H9 (cell line): Measurements from ENCODE around the gene RAVER1. TPM values are rescaled to one million over a fixed set of nuclear protein-coding genes. Genes with fewer than 3 reads are reported as not detected.

Source experiments
- DNase-seq: peaks from one replicate; pipeline ENCODE4 v3.0.0-alpha.2; 2017
- H2AFZ ChIP-seq: one replicate; pipeline ENCODE4 v1.6.1; 2013; ENCODE audit warnings: mild to moderate bottlenecking, low read length, control low read depth, moderate library complexity
- H2AK5ac ChIP-seq: 2 replicates; pipeline ENCODE4 v1.6.1; 2013; ENCODE audit warnings: low read length, control low read depth, mixed read lengths; ENCODE audit not compliant: insufficient read length
- H2BK120ac ChIP-seq: one replicate; pipeline ENCODE4 v1.6.1; 2013; ENCODE audit warnings: low read depth, mild to moderate bottlenecking, low read length, control low read depth, inconsistent platforms; ENCODE audit not compliant: poor library complexity, severe bottlenecking
- H2BK12ac ChIP-seq: 2 replicates; pipeline ENCODE4 v1.6.1; 2013; ENCODE audit warnings: low read length, control low read depth, mixed read lengths, low read depth; ENCODE audit not compliant: insufficient read length
- H2BK15ac ChIP-seq: 2 replicates; pipeline ENCODE4 v1.6.1; 2013; ENCODE audit warnings: low read depth, low read length, control low read depth
- H2BK20ac ChIP-seq: one replicate; pipeline ENCODE4 v1.6.1; 2013; ENCODE audit warnings: low read depth, mild to moderate bottlenecking, low read length, control low read depth, inconsistent platforms; ENCODE audit not compliant: poor library complexity, severe bottlenecking
- H2BK5ac ChIP-seq: 2 replicates; pipeline ENCODE4 v1.6.1; 2013; ENCODE audit warnings: low read length, control low read depth, mixed read lengths; ENCODE audit not compliant: insufficient read length
- H3K14ac ChIP-seq: 2 replicates; pipeline ENCODE4 v1.6.1; 2013; ENCODE audit warnings: low read length, control low read depth; ENCODE audit not compliant: insufficient read depth
- H3K18ac ChIP-seq: 2 replicates; pipeline ENCODE4 v1.6.1; 2013; ENCODE audit warnings: low read depth, mild to moderate bottlenecking, mixed read lengths, low read length, control low read depth; ENCODE audit not compliant: insufficient read length
- H3K23ac ChIP-seq: 2 replicates; pipeline ENCODE4 v1.6.1; 2013; ENCODE audit warnings: low read length, control low read depth, mixed read lengths, low read depth; ENCODE audit not compliant: insufficient read length
- H3K23me2 ChIP-seq: 2 replicates; pipeline ENCODE4 v1.6.1; 2013; ENCODE audit warnings: low read depth, mild to moderate bottlenecking, mixed read lengths, low read length, control low read depth; ENCODE audit not compliant: insufficient read length, poor library complexity, severe bottlenecking
- H3K27ac ChIP-seq: 2 replicates; pipeline ENCODE4 v1.5.1; 2013; ENCODE audit warnings: low read length, control low read depth, mixed read lengths, low read depth; ENCODE audit not compliant: insufficient read length
- H3K27me3 ChIP-seq: 2 replicates; pipeline ENCODE4 v1.6.1; 2013; ENCODE audit warnings: low read length, control low read depth, inconsistent platforms; ENCODE audit not compliant: insufficient read depth
- H3K4ac ChIP-seq: 2 replicates; pipeline ENCODE4 v1.6.1; 2013; ENCODE audit warnings: low read depth, mild to moderate bottlenecking, control low read depth, inconsistent platforms, low read length, moderate library complexity
- H3K4me1 ChIP-seq: 2 replicates; pipeline ENCODE4 v1.6.1; 2013; ENCODE audit warnings: low read length, control low read depth, inconsistent platforms; ENCODE audit not compliant: insufficient read depth
- H3K4me2 ChIP-seq: 2 replicates; pipeline ENCODE4 v1.6.1; 2013; ENCODE audit warnings: low read length, control low read depth, mixed read lengths; ENCODE audit not compliant: insufficient read length, insufficient read depth
- H3K56ac ChIP-seq: 2 replicates; pipeline ENCODE4 v1.6.1; 2013; ENCODE audit warnings: low read depth, mild to moderate bottlenecking, mixed read lengths, low read length, control low read depth; ENCODE audit not compliant: insufficient read length
- H3K79me1 ChIP-seq: 2 replicates; pipeline ENCODE4 v1.6.1; 2013; ENCODE audit warnings: low read depth, mild to moderate bottlenecking, moderate library complexity, low read length, control low read depth, inconsistent platforms; ENCODE audit not compliant: insufficient read depth, poor library complexity, severe bottlenecking
- H3K79me2 ChIP-seq: 2 replicates; pipeline ENCODE4 v1.6.1; 2013; ENCODE audit warnings: low read length, control low read depth, inconsistent platforms; ENCODE audit not compliant: insufficient read depth
- H3K9ac ChIP-seq: 2 replicates; pipeline ENCODE4 v1.6.1; 2013; ENCODE audit warnings: low read length, control low read depth, mixed read lengths; ENCODE audit not compliant: insufficient read length; ENCODE audit errors: extremely low read depth
- H3K9me3 ChIP-seq: one replicate; pipeline ENCODE4 v1.6.1; 2013; ENCODE audit warnings: low read depth, low read length, inconsistent platforms; ENCODE audit not compliant: control insufficient read depth
- H3T11ph ChIP-seq: one replicate; pipeline ENCODE4 v1.6.1; 2013; ENCODE audit warnings: mild to moderate bottlenecking, low read length, control low read depth, inconsistent platforms
- H4K20me1 ChIP-seq: one replicate; pipeline ENCODE4 v1.6.1; 2013; ENCODE audit not compliant: control insufficient read depth, insufficient read length, insufficient read depth
- H4K5ac ChIP-seq: 2 replicates; pipeline ENCODE4 v1.6.1; 2013; ENCODE audit warnings: low read depth, mild to moderate bottlenecking, mixed read lengths, low read length, control low read depth; ENCODE audit not compliant: insufficient read length
- H4K8ac ChIP-seq: replicated peaks from 2 replicates; pipeline ENCODE4 v1.6.1; 2013; ENCODE audit warnings: low read length, control low read depth, mixed read lengths, low read depth; ENCODE audit not compliant: insufficient read length
- H4K91ac ChIP-seq: 2 replicates; pipeline ENCODE4 v1.6.1; 2013; ENCODE audit warnings: low read depth, mild to moderate bottlenecking, moderate library complexity, mixed read lengths, low read length, control low read depth; ENCODE audit not compliant: insufficient read length
- H3K27ac Mint-ChIP-seq, 3 experiments: 2 replicates in 2 of 3; 3 replicates in 1 of 3; pipeline ENCODE4 v1.8.0; 2020 to 2021; ENCODE audit warnings: mixed read lengths in 3 of 3, mild to moderate bottlenecking in 1 of 3, moderate library complexity in 1 of 3
- H3K27me3 Mint-ChIP-seq: 2 replicates; pipeline ENCODE4 v1.8.0; 2021; ENCODE audit warnings: low read depth, mild to moderate bottlenecking, moderate library complexity, mixed read lengths
- H3K36me3 Mint-ChIP-seq, 3 experiments: 2 replicates in 2 of 3; 3 replicates in 1 of 3; pipeline ENCODE4 v1.8.0; 2020 to 2021; ENCODE audit warnings: low read depth in 3 of 3, mixed read lengths in 3 of 3; ENCODE audit not compliant: insufficient read depth in 1 of 3
- H3K4me1 Mint-ChIP-seq, 2 experiments: 2 replicates each; pipeline ENCODE4 v1.8.0; 2020; ENCODE audit warnings: mixed read lengths in 2 of 2
- H3K4me3 Mint-ChIP-seq, 2 experiments: 2 replicates in 1 of 2; 3 replicates in 1 of 2; pipeline ENCODE4 v1.8.0; 2020 to 2021; ENCODE audit warnings: mild to moderate bottlenecking in 2 of 2, mixed read lengths in 2 of 2, moderate library complexity in 1 of 2
- H3K9me3 Mint-ChIP-seq, 2 experiments: 2 replicates in 1 of 2; 3 replicates in 1 of 2; pipeline ENCODE4 v1.8.0; 2020; ENCODE audit warnings: mild to moderate bottlenecking in 2 of 2, mixed read lengths in 2 of 2, moderate library complexity in 1 of 2
- WGBS: extraction: QIAGEN DNeasy Blood & Tissue Kit; methylation state at CpG from one replicate; pipeline ENCODE4 v1.1.7; 2013; ENCODE audit warnings: missing lambda C conversion rate, low lambda C conversion rate, mixed read lengths; ENCODE audit not compliant: insufficient read length; ENCODE audit errors: extremely low coverage; 5-methylcytosine and 5-hydroxymethylcytosine counted together
- total RNA-seq: library from RNA; stranded (reverse); gene quantifications from 2 replicates; pipeline ENCODE4 v1.2.1, GENCODE V29; 2021
- TF ChIP-seq, protein P1 (sequence below): fragments of 200-600 bp; sonication (generic); conservative IDR thresholded peaks from 3 replicates; pipeline ENCODE4 v1.8.0; 2021; ENCODE audit warnings: antibody characterized with exemption, mild to moderate bottlenecking

Gene RAVER1
- total RNA-seq, 1 experiment from 2014 or later, result 74.7 TPM

DNA sequence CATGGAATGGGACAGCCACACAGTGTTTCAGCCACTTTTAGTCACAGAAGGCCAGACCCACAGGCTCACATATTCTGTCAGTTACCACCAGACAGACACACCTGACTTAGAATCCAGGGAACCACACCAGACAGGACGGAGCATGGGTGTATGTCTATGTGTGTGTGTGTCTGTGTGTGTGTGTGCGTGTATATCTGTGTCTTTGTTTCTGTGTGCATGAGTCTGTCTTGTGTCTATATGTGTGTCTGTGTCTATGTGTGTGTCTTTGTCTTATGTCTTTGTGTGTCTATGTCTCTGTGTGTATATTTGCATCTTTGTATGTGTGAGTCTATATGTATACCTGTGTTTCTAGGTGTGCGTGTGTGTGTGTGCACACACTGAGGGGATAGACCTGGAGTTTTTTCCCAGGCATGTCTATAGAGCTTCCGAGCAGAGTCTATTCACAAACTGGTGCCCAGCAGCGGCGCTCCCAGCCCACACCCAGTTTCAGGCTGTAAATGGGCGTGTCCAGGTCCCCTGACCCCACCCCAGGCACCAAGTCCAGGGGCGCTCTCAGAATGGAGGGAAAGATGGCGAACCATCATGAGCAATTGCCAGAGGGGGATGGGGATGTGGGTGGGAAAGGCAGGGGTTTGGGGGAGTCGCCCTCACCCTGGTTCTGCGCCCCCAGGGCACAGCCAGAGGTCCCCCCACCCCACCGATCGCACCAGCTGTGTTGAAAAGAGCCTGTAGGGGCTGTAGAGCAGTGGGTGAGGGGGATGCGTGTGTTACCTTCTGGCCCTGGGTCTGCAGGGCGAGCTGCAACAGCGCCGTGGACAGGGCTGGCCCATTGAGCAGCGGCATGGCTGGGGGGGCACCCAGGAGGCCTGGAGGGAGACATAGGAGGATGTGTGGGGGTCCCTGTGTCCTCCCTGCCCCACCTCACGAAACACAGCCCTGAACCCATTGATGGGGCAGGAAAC lies 11.2 kb downstream of the RAVER1 start:
- no peaks in the 10 kb centered on the region for H3K4me1 ChIP-seq
- H3K18ac ChIP-seq, result no peak overlapping the region
- no peaks in the 10 kb centered on the region for H3K79me2 ChIP-seq
- H4K91ac ChIP-seq, result no peak overlapping the region
- H3K23ac ChIP-seq, result no peak overlapping the region
- peak overlapping the region in 1 of 3 experiments; percentile 0; a peak in 1 of 7 replicates for H3K27ac Mint-ChIP-seq
- no CpG with 5 or more reads among the region's 19 CpGs for WGBS
- H3K9ac ChIP-seq, result no peak overlapping the region
- no peak overlapping the region for H2BK20ac ChIP-seq
- no peaks in the 10 kb centered on the region for H3K23me2 ChIP-seq
- no peak overlapping the region for H2BK15ac ChIP-seq
- no peak overlapping the region for H2BK5ac ChIP-seq
- H4K5ac ChIP-seq, result no peak overlapping the region
- H2AK5ac ChIP-seq, result no peak overlapping the region
- no peak overlapping the region for H3K4me3 Mint-ChIP-seq
- no peaks in the 10 kb centered on the region for H3K27me3 Mint-ChIP-seq
- no peak overlapping the region for H2BK12ac ChIP-seq
- H4K8ac ChIP-seq, result no peak overlapping the region
- DNase-seq, result no peak
- H3K4me2 ChIP-seq, result no peak overlapping the region
- no peak overlapping the region for H2BK120ac ChIP-seq
- TF ChIP-seq, protein P1, sequence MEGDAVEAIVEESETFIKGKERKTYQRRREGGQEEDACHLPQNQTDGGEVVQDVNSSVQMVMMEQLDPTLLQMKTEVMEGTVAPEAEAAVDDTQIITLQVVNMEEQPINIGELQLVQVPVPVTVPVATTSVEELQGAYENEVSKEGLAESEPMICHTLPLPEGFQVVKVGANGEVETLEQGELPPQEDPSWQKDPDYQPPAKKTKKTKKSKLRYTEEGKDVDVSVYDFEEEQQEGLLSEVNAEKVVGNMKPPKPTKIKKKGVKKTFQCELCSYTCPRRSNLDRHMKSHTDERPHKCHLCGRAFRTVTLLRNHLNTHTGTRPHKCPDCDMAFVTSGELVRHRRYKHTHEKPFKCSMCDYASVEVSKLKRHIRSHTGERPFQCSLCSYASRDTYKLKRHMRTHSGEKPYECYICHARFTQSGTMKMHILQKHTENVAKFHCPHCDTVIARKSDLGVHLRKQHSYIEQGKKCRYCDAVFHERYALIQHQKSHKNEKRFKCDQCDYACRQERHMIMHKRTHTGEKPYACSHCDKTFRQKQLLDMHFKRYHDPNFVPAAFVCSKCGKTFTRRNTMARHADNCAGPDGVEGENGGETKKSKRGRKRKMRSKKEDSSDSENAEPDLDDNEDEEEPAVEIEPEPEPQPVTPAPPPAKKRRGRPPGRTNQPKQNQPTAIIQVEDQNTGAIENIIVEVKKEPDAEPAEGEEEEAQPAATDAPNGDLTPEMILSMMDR, result no peak
- no peaks in the 10 kb centered on the region for H3K79me1 ChIP-seq
- no peak overlapping the region for H3K27ac ChIP-seq
- no peak overlapping the region for H3K4ac ChIP-seq
- no peaks in the 10 kb centered on the region; a peak in 1 of 5 replicates for H3K9me3 Mint-ChIP-seq
- no peaks in the 10 kb centered on the region for H4K20me1 ChIP-seq
- H3K56ac ChIP-seq, result no peak overlapping the region
- no peaks in the 10 kb centered on the region for H3K9me3 ChIP-seq
- no peaks in the 10 kb centered on the region for H3K4me1 Mint-ChIP-seq
- no peak overlapping the region for H3T11ph ChIP-seq
- H3K36me3 Mint-ChIP-seq, result peaks cover 22 to 69% (median 54%) of the 10 kb centered on the region in 3 experiments
- no peaks in the 10 kb centered on the region for H3K27me3 ChIP-seq
- no peak overlapping the region for H2AFZ ChIP-seq
- no peak overlapping the region for H3K14ac ChIP-seq
